Measurements from ENCODE around the gene PRDM16. TPM values are rescaled to one million over a fixed set of nuclear protein-coding genes. Genes with fewer than 3 reads are reported as not detected.

PRDM16 gene
- total RNA-seq, 1 donor from 2014 or later: 84.2 TPM

- TF ChIP-seq, protein P1, sequence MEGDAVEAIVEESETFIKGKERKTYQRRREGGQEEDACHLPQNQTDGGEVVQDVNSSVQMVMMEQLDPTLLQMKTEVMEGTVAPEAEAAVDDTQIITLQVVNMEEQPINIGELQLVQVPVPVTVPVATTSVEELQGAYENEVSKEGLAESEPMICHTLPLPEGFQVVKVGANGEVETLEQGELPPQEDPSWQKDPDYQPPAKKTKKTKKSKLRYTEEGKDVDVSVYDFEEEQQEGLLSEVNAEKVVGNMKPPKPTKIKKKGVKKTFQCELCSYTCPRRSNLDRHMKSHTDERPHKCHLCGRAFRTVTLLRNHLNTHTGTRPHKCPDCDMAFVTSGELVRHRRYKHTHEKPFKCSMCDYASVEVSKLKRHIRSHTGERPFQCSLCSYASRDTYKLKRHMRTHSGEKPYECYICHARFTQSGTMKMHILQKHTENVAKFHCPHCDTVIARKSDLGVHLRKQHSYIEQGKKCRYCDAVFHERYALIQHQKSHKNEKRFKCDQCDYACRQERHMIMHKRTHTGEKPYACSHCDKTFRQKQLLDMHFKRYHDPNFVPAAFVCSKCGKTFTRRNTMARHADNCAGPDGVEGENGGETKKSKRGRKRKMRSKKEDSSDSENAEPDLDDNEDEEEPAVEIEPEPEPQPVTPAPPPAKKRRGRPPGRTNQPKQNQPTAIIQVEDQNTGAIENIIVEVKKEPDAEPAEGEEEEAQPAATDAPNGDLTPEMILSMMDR (IDR thresholded peaks at IDR 0.05): no peak
- peaks cover 11 to 29% of the 10 kb centered on the region in 2 donors for H3K4me1 ChIP-seq
- H3K27ac ChIP-seq: no peak overlapping the region
- no peak for DNase-seq (ENCODE audit: low spot score in 2 of 2)
- intact Hi-C loops (cut with DNase I): no loop called here
- H3K4me3 ChIP-seq: no peak overlapping the region
- no peaks in the 10 kb centered on the region for H3K9me3 ChIP-seq
- no peaks in the 10 kb centered on the region for H3K27me3 ChIP-seq
- no peaks in the 10 kb centered on the region for H3K36me3 ChIP-seq
Measured at GRCh38 chr1:3226701-3227350, 157.8 kb downstream of the PRDM16 start.

- no peak overlapping the region for H3K4me3 ChIP-seq
- no peak overlapping the region for H3K27ac ChIP-seq
- no peaks in the 10 kb centered on the region for H3K36me3 ChIP-seq
- peaks cover 9 to 25% of the 10 kb centered on the region in 2 donors for H3K4me1 ChIP-seq
- intact Hi-C loops (cut with DNase I): no loop called here
- DNase-seq (ENCODE audit: low spot score in 2 of 2): no peak
- H3K27me3 ChIP-seq: no peaks in the 10 kb centered on the region
- no peaks in the 10 kb centered on the region for H3K9me3 ChIP-seq
- TF ChIP-seq, protein P1 (IDR thresholded peaks at IDR 0.05): no peak
Measured at GRCh38 chr1:3227351-3227704, 158.3 kb downstream of the PRDM16 start.

- TF ChIP-seq, protein P1 (IDR thresholded peaks at IDR 0.05): no peak
- Histone ChIP-seq H3K27ac (no peak overlapping the region), H3K4me3 (no peak overlapping the region), H3K36me3 (no peaks in the 10 kb centered on the region), H3K4me1 (peaks cover 4 to 19% of the 10 kb centered on the region in 2 donors), H3K9me3 (no peaks in the 10 kb centered on the region), H3K27me3 (no peaks in the 10 kb centered on the region)
- intact Hi-C loops (cut with DNase I): no loop called here
- no peak for DNase-seq (ENCODE audit: low spot score in 2 of 2)
Measured at GRCh38 chr1:3227893-3228292, 158.9 kb downstream of the PRDM16 start.

- Histone ChIP-seq H3K9me3 (no peaks in the 10 kb centered on the region), H3K4me1 (peaks cover 4 to 14% of the 10 kb centered on the region in 2 donors), H3K27ac (no peak overlapping the region), H3K27me3 (no peaks in the 10 kb centered on the region), H3K36me3 (no peaks in the 10 kb centered on the region), H3K4me3 (no peak overlapping the region)
- no peak for DNase-seq (ENCODE audit: low spot score in 2 of 2)
- intact Hi-C loops (cut with DNase I): no loop called here
- TF ChIP-seq, protein P1 (IDR thresholded peaks at IDR 0.05): no peak
Measured at GRCh38 chr1:3229081-3229725, 160.2 kb downstream of the PRDM16 start.

DNA sequence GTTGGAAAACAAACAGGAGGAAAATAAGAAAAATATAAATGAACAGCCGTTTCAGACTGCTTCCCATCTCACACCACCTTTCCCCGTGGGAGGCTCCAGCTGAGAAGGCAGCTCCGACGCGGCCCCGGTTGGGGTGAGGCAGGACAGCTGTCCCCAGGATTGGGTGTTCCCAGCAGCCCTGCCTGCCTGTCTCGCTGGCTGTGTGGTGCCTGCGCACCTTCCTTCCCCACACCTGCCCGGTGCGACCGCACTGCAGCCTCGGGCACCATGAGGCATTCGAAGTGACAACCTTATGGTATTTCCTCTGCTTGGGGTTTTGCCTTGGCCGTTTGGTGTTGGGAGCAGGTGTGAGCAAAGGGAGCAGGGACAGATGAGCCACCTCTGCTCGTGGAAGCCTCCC is 161.6 kb downstream of the PRDM16 start:
- Histone ChIP-seq H3K4me1 (peaks cover 4 to 14% of the 10 kb centered on the region in 2 donors), H3K36me3 (no peaks in the 10 kb centered on the region), H3K27me3 (no peaks in the 10 kb centered on the region), H3K9me3 (no peaks in the 10 kb centered on the region), H3K27ac (no peak overlapping the region), H3K4me3 (no peak overlapping the region)
- DNase-seq (ENCODE audit: low spot score in 2 of 2): no peak
- TF ChIP-seq, protein P1 (IDR thresholded peaks at IDR 0.05): no peak
- intact Hi-C loops (cut with DNase I): no loop called here

Data from ascending aorta (tissue), 2 donors.